Lower leg skin (tissue), 4 donors: ENCODE results near the gene GH1. TPM values are rescaled to one million over a fixed set of nuclear protein-coding genes. Genes with fewer than 3 reads are reported as not detected.
A peak's percentile ranks its signal among the peaks of the same experiment; 100 is the strongest.
"Not testable (repeated sequence)": the region's sequence is repeated elsewhere in the genome, so short reads cannot be mapped to it uniquely, and the experiment has no call there.

Experiments
- DNase-seq, 2 donors: peaks; one replicate each; pipeline ENCODE4 v3.0.0-alpha.2; 2019; ENCODE audit warnings: low spot score in 2 of 2
- H3K4me3 ChIP-seq: fragments of 200-600 bp; sonication (generic); 2 replicates; pipeline ENCODE4 v1.5.1; 2017; ENCODE audit warnings: mild to moderate bottlenecking, low read depth; ENCODE audit not compliant: poor library complexity, severe bottlenecking
- CTCF ChIP-seq, 3 donors: fragments of 450-650 bp; IDR thresholded peaks; one replicate each; pipeline ENCODE4 v1.5.1; 2016; ENCODE audit warnings: antibody characterized with exemption in 3 of 3, mild to moderate bottlenecking in 3 of 3, moderate library complexity in 2 of 3
- POLR2A ChIP-seq, 2 donors: fragments of 450-650 bp; IDR thresholded peaks; one replicate each; pipeline ENCODE4 v1.6.1; 2016 to 2017; ENCODE audit warnings: antibody characterized with exemption in 2 of 2, mild to moderate bottlenecking in 1 of 2, moderate library complexity in 1 of 2
- WGBS, 2 donors: methylation state at CpG; one replicate each; pipeline ENCODE4 v1.1.5; 2018; 5-methylcytosine and 5-hydroxymethylcytosine counted together
- intact Hi-C: fragments of 100-400 bp; cut with DNase I; formaldehyde crosslinking; loops from one replicate; pipeline ENCODE4 v1.15.0; 2023; ENCODE audit warnings: low total_unique reads
- total RNA-seq, 4 donors: library from RNA; depleted of rRNA; stranded (reverse); fragments of >200 nt; gene quantifications; one replicate each; pipeline ENCODE4 v1.1.0, GENCODE V29; 2016

The GH1 gene
- total RNA-seq, 4 donors from 2014 or later = not detected

- intact Hi-C loops = no loop called here
- H3K4me3 ChIP-seq = no peak overlapping the region
- 75 to 79% methylated on average over 5 of the region's 5 CpGs for WGBS, 2 donors
- DNase-seq = no peak
- TF ChIP-seq CTCF (IDR thresholded peaks at IDR 0.05) (no peak), POLR2A (IDR thresholded peaks at IDR 0.05) (no peak)
Measured at GRCh38 chr17:63925615-63926014, 7.0 kb upstream of the GH1 start.

GRCh38 chr17:63922402-63922801 is 3.8 kb upstream of the GH1 start:
- DNase-seq, H3K4me3 ChIP-seq, intact Hi-C loops: not testable (repeated sequence)
- WGBS, 2 donors = 73 to 80% methylated on average over 9 of the region's 9 CpGs

DNA sequence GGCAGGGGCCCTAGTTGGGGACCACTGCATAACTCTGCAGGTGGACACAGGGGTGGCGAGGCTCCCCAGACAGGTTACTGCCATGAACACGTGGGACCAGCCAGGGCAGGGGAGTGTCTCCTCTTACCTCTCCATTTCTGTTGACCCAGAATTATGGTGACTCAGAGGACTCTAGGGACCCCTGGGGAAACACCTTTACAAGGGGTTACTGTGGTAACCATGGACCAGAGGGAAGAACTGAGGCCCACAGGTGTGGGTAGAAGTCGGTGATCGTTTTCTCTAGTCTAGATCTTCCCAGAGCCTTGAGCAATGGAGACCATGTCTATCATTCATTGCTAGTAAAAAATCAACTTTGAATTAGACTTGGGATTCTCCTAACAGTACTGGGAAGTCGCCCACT is 2.1 kb upstream of the GH1 start:
- whole genome bisulfite sequencing, 2 donors = 93 to 94% methylated on average over 5 of the region's 5 CpGs
- H3K4me3 ChIP-seq, DNase-seq, intact Hi-C loops: not testable (repeated sequence)

DNA sequence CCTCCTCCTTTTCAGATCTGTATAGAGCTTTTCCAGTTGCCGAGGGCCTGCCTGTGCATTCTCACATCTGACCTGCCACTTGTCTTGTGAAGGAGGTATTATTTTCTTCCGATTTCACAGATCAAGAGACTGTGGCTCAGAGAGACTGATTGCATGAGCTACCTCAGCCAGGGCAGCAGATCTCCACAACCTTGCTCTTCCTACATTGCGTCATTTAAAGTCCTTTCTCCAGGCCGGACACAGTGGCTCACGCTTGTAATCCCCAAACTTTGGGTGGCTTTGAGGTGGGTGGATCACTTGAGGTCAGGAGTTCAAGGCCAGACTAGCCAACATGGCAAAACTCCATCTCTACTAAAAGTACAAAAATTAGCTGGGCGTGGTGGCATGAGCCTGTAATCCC is 1.4 kb upstream of the GH1 start:
- intact Hi-C loops, DNase-seq, H3K4me3 ChIP-seq: not testable (repeated sequence)
- 74 to 77% methylated on average over 6 of the region's 6 CpGs for WGBS, 2 donors

- peak in 1 of 2 donors; percentile 47 for DNase-seq
Measured at GRCh38 chr17:63919311-63919723, 678 bp upstream of the GH1 start.

GRCh38 chr17:63918305-63918704 is 334 bp downstream of the GH1 start:
- TF ChIP-seq CTCF (IDR thresholded peaks at IDR 0.05) (no peak), POLR2A (IDR thresholded peaks at IDR 0.05) (no peak)
- WGBS, 2 donors = 57 to 64% methylated on average over 10 of the region's 10 CpGs
- intact Hi-C loops = loop anchor here (10.0 kb wide), 3 partner anchors 106 to 366 kb away; partner anchors contain the start of genes ERN1 and ICAM2
- H3K4me3 ChIP-seq = no peak overlapping the region
- no peak for DNase-seq

More at GRCh38 chr17:63919311-63919723, 678 bp upstream of the GH1 start:
- H3K4me3 ChIP-seq = no peak overlapping the region
- intact Hi-C loops = loop anchor here (10.0 kb wide), 3 partner anchors 105 to 365 kb away; partner anchors contain the start of genes ERN1 and ICAM2
- TF ChIP-seq POLR2A (IDR thresholded peaks at IDR 0.05) (no peak), CTCF (IDR thresholded peaks at IDR 0.05) (peak in 2 of 3 donors; percentile 35 to 95)
- 43 to 44% methylated on average over 8 of the region's 8 CpGs for WGBS, 2 donors

GRCh38 chr17:63917646-63918045 is 993 bp downstream of the GH1 start:
- WGBS, 2 donors = 80 to 84% methylated on average over 7 to 13 of the region's 13 CpGs
- no peak overlapping the region for H3K4me3 ChIP-seq
- no peak for DNase-seq
- intact Hi-C loops = loop anchor here (10.0 kb wide), 3 partner anchors 107 to 367 kb away; partner anchors contain the start of genes ERN1 and ICAM2
- TF ChIP-seq CTCF (IDR thresholded peaks at IDR 0.05) = no peak
- TF ChIP-seq POLR2A (IDR thresholded peaks at IDR 0.05) = no peak

DNA sequence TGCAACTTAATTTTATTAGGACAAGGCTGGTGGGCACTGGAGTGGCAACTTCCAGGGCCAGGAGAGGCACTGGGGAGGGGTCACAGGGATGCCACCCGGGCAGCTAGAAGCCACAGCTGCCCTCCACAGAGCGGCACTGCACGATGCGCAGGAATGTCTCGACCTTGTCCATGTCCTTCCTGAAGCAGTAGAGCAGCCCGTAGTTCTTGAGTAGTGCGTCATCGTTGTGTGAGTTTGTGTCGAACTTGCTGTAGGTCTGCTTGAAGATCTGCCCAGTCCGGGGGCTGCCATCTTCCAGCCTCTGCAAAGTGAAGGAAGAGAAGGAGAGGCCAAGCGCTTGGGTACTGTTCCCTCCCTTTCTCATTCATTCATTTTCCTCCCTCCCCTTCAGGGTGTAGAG is 1.4 kb downstream of the GH1 start:
- intact Hi-C loops = loop anchor here (10.0 kb wide), 3 partner anchors 108 to 368 kb away; partner anchors contain the start of genes ERN1 and ICAM2
- not testable (repeated sequence) for DNase-seq, H3K4me3 ChIP-seq
- WGBS, 2 donors = 88 to 92% methylated on average over 11 of the region's 11 CpGs
